ENCODE data around the gene FAM193A.
"Not testable (repeated sequence)": the region's sequence is repeated elsewhere in the genome, so short reads cannot be mapped to it uniquely, and the experiment has no call there.

Gene FAM193A

DNA sequence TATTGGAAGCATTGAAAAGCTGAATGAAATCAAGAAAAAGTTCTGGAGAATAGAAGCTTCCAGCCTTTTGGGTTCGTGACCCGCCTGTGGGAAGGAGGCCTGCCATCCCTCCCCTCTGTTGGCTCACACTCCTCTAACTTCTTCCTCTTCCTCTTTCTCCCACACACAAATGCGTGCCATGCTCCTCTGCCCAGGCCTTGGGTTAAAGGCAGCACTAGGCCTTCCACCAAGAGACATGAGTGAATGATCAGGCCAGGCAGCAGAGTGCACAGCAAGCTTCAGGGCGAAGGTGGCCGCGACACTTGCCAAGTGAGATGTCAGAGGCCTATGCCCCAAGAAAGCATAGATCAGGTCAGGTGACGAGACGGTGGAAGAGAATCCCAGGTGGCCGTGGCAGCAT is 38.4 kb downstream of the FAM193A start:
- no peak for DNase-seq

DNA sequence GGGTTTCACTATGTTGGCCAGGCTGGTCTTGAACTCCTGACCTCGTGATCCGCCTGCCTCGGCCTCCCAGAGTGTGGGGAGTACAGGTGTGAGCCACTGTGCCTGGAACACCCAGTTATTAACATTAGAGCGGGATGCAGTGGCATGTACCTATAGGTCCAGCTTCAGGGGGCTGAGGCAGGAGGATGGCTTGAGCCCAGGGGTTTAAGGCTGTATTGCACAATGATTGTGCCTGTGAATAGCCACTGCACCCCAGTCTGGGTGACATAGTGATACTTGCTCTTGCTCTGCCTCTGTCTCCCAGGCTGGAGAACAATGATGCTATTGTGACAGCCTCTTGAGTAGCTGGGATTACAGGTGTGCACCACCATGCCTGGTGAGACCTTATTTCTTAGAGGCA is 39.8 kb downstream of the FAM193A start:
- no peak for DNase-seq

DNA sequence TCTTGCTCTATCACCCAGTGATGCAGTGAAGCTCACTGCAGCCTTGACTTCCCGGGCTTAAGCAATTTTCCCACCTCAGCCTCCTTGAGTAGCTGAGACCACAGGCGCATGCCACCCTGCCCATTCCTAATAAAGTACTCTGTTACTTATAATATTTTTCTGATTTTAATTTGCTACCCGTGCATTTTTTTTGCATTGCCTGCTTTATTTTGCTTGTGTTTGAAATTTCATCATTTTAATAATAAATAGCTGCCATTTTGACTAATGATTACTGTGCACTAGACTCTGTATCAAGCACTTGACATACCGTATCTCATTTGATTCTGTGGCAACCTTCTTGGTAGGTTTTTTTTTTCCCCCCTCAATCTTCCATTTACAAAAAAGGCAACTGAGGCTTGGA is 41.7 kb downstream of the FAM193A start:
- DNase-seq, result no peak

DNA sequence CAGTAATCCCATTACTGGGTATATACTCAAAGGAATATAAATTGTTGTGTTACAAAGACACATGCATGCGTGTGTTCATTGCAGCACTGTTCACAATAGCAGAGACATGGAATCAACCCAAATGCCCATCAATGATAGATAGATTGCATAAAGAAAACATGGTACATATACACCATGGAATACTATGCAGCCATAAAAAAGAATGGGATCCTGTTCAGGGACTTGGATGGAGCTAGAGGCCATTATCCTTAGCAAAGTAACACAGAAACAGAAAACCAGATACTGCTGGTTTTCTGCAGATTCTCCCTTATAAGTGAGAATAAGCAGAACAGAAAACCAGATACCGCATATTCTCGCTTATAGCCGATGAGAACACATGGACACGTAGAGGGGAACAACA is 43.5 kb downstream of the FAM193A start:
- DNase-seq, result no peak

DNA sequence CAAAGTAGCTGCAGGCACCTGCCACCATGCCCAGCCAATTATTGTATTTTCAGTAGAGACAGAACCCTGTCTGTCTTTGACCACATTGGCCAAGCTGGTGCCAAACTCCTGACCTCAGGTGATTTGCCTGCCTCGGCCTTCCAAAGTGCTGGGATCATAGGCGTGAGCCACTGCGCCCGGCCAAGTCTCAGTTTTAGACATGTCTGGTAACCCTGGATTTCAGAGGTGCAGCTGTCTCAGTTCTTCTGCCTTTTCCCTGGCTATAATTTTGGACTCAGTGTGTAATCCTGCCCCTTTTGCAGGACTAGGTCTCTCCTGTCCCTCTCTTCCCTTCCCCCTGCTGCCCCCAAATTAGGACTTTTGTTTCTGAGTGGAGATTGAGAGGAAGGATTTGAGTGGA is 46.6 kb downstream of the FAM193A start:
- DNase-seq, result no peak

DNA sequence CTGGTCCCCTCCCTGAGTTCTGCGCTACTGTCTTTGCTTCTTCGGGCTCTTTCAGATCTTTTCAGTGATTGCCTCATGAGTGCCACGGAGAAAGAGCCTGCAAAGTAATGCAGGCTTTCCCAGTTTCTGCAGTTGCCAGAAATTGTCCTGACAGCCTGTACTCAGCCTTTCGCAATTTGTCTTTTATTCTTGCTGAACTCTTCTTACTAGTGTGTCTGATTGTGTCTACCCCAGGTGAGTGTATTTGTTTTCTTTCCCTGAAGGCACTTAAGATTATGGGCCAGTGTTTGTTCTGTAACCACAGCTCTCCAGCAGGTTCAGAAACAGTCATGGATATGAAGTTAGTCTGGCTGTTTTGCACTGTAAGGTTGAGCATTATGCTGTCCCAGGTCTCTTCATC is 47.1 kb downstream of the FAM193A start:
- DNase-seq, result no peak

DNA sequence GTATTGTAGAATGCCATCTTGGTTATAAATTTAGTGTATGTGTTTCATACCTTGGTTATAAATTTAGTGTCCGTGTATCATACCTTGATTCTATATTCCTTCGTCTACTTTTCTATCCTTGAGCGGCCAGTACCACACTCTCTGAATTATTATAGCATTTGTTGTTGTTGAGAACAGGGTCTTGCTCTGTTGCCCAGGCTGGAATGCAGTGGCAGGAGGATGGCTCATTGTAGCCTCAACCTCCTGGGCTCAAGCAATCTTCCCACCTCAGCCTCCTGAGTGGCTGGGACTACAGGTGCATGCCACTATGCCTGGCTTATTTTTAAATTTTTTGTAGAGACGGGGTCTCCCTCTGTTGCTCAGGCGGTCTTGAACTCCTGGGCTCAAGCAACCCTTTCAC is 50.1 kb downstream of the FAM193A start:
- no peak for DNase-seq

DNA sequence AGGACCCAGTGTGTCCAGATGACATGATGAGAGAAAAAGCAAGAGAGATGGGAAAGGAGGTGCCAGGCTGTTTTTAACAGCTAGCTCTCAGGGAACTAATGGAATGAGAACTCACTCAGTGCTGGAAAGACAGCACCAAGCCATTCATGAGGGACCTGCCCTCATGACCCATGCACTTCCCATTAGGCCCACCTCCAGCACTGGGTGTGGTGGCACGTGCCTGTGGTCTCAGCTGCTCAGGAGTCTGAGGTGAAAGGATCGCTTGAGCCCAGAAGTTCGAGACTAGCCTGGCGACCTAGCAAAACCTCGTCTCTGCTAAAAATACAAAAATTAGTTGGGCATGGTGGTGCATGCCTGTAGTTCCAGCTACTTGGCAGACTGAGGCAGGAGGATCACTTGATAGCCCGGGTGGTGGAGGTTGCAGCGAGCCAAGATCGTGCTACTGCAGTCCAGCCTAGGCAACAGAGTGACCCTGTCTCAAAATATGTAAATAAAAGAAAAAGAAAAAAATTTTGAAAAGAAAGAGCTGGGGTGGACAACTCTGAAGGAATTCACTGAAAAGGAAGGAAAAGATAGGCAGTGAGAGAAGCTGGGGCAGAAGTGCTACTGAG is 50.9 kb downstream of the FAM193A start:
- no peak for DNase-seq

DNA sequence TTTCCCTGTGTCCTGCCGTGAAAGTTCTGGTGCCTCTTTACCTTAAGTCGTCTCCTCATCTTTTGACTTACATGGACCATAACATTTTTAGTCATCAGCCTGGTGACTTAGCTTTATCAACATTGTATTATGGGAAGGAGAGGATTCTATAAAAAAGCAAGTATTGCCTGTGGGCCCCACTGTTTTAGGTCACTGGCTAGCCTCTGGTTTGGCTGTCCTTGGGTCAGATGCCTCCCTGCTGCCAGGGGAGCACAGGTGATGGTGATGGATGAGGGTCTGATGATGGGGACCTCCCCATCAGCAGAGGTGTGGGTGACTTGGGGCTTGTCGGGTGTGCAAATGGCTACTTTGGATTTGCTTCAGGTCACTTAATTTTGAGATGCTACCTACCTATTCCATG is 51.8 kb downstream of the FAM193A start:
- DNase-seq, result no peak

DNA sequence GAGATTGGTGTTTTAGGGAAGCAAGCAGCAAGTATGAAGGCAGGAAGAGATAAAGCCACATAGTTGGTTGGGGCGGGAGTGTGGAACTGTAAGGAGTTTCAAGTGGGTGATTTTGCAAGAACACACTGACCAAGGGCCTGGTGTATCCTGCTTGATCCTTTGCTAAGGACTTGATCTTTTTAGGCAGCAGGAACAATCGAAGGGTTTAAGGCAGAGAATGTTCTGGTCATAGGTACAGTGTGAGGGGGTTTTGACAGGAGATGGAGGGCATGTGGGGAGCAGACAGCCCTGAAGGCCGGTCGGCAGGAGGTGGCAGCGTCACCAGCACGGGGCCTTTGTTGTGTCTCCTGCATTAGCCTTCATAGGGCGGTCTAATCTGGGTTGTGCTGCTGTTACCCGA is 54.7 kb downstream of the FAM193A start:
- no peak for DNase-seq

DNA sequence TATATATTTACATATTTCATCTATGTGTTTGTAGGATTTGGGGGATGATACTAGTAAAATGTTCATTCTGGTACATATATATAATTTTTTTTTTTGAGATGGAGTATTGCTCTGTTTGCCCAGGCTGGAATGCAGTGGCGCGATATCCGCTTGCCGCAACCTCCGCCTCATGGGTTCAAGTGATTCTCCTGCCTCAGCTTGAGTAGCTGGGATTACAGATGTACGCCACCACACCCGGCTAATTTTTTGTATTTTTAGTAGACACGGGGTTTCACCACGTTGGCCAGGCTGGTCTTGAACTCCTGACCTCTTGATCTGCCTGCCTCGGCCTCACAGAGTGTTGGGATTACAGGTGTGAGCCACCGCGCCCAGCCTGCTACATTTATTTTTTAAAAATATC is 55.6 kb downstream of the FAM193A start:
- not testable (repeated sequence) for DNase-seq

DNA sequence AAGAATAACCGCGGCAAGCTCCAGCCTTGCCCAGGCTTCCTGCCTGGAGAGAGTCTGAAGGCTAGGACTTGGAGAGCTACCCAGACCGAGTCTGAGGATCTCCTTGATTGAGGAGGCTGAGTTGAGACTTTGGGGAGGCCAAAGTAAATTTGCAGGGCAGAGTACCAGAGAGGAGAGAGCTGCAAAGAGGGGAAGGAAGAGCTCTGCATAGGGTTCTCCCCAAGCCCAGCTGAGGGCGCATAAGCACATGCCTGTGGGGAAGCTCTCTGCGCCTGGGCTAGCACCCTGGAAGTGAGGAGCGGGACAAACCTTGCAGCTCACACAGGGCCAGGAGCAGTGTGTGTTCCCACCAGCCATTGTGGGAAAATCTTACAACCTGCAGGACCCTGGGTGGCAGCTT is 56.1 kb downstream of the FAM193A start:
- no peak for DNase-seq

DNA sequence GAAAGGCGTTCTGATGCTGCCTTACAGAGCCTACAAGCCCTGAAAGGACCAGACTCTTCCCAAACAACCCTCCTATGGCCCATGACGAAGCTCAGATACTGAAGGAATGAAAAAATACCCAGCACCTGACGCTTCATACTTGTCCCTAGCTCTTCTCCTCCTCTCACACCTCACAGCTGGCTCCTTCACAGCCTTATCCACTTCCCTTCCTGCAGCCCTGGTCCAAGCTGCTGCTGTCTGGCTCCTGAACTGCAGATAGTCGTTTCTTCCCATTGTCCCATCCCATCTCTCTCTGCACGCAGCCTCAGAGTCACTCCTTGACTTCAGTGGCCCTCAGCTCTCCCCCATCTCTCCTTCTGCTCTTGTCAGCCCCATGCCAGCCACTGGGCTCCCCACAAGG is 56.6 kb downstream of the FAM193A start:
- DNase-seq, result no peak

DNA sequence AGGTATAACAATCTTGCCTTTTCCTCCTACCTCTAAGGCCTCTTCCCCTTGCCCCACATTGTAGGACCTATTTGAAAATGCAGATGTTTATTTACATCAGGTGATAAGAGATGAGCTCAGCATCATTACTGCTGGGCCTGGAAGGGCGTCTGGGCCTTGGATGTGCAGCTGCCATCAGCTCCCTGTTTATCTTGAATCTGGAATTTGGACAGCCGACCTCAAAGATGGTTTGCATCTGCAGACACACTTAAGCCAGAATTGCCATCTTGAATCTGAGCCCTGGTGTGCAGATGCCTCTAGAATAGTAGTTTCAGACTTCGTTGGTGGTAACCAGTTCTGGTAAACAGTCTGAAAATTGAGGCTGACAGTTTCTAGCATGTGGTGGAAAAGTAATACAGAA is 59.0 kb downstream of the FAM193A start:
- DNase-seq, result no peak

DNA sequence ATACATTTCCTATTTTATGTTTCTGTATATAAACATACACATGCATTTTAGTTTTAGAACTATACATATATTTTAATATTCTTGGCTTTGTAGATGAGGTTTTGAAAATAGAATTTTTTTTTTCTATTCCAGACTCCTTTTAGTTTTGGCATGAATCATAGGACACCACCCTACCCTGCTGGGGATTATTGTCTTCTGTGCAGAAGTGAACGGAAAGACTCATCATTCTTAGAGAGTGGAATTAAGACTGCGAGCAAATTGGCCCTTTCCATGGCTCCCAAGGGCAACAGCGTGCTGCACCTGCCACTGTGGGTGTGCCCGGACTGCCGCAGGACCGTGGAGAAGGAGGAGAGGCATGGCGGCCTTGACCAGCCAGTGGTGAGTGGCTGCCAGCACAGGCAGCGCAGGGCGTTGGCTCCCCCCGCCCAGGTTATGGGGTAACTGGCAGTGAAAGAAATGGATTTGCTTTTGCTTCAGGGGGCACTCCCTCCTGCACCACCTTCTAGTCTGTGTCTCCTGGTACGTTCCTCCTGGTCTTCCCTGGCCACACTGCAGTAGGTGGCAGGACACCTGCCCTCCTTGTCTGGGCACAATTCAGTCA is 59.6 kb downstream of the FAM193A start:
- DNase-seq, result no peak

DNA sequence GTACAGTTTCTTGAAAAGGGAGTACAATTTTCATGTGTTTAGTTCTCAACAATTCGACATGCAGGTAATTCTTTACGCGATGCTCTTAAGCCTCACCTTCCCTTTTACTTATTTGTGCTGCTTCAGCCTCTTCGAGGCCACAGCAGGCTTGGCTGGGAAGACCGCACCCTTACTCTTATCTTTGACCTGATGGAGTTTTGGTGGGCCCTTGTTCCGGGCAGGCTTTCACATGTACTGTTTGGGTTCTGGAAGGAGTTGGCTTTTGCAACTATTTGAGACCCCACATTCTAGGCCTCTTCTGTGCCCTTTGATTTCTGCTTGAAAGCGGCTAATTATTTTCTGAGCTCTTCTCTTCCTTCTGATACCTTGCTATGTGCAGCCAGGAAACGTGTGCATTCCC is 60.2 kb downstream of the FAM193A start:
- no peak for DNase-seq

DNA sequence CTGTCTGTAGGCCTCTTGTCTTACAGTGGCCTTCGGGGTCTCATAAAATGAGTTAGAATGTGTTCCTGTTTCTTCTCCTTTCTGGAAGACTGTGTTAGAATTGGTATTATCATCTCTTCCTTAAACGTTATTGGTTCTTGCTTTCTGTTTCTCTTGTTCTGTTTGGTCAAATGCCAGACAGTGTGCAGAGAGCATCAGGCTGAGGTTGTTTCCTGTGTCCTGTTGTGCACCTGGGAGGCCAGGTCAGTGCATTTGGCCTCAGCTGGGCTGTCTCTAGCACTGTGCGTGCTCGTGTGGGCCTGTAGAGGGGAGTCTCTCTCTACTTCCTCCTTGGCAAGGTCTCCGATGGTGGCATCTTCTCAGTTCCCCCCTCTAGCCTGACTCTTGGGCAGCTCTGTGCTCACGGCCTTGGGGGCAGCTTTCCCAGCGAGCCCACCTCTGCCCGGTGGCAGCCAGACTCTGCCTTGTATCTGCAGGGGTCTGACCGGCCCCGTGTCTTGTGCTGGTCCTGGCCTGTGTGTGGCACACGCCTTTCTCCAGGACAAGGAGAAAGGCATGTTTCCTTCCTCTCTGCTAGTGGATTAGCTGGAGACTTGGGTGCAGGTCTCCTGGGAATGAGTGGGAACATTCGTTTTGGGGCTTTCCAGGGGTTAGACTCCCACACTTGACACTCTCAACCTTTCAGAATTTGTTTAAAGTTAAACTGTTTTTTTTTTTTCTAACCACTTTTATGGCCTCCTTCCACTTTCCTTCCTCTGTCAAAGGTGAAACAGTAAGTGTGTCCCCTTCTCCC is 62.3 kb downstream of the FAM193A start:
- DNase-seq, result no peak

DNA sequence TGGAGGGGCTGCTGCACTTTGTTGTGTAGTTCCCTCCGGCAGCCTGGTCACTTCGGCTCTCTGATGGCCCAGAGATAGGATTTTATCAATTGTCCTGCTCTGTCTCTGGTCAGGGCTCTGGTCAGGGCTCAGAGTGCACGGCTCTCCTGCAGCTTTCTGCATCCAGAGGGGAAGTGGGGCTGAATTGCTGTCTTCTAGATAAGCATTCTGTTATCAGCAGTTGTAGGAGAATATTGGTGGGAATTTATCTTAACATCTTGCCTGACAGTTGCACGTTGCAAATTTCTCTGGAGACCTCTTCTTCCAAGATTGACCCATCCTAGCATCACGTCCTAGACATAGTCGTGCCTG is 62.8 kb downstream of the FAM193A start:
- DNase-seq, result no peak

DNA sequence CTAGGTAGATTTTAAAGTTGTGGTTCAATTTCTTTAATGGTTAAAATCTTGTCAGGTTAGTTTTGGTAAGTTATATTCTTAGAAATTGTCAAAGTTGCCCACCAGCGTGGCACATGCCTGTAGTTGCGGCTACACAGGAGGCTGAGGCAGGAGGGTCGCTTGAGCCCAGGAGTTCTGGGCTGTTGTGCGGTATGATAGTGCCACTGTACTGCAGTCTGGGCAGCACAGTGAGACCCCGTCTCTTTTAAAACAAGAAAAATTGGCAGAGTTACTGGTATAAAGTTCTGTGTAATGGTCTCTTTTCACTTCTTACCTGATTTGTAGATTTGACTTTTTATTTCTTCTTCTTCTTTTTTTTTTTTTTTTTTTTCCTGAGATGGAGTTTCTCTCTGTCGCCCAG is 64.4 kb downstream of the FAM193A start:
- DNase-seq, result no peak

DNA sequence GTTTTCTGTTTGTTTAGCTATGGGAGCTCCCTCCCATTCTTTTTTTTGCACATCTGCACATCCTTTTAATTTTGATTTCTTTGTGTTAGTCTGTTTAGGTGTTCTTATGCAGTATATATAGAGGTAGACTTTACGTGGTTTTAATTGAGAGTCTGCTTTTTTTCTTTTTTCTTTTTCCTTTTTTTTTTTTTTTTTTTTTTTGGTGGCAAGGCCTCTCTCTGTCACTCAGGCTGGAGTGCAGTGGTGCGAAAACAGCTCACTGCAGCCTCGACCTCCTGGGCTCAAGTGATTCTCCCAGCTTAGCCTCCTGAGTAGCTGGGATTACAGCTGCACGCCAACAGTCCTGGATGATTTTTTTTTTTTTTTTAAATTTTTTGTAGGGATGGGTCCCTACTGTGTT is 68.2 kb downstream of the FAM193A start:
- DNase-seq, result no peak

DNA sequence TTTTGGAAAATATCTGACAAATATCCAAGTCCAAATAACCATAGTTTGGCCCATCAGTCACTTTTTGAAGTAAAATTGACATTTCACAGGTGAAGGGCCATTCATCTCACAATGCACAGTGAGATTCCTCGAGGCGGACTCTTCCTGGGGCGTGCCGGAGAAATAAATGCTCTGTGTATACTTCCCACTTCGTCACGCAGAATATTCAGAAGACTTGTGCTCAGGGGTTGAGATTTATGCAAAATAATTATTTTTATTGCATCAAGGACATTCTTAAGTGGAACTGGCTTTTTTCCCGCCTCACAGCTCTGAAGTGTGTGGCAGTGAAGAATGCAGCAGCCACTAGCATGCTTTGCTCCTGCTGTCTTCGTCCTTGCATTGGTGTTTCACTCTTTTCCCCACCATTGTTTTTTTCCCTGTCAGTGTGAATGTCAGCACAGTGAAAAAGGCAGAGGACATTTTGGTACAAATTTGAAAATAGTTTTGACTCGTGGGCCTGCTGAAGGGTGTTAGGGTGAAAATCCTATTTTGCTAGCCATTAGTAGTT is 70.6 kb downstream of the FAM193A start:
- no peak for DNase-seq

DNA sequence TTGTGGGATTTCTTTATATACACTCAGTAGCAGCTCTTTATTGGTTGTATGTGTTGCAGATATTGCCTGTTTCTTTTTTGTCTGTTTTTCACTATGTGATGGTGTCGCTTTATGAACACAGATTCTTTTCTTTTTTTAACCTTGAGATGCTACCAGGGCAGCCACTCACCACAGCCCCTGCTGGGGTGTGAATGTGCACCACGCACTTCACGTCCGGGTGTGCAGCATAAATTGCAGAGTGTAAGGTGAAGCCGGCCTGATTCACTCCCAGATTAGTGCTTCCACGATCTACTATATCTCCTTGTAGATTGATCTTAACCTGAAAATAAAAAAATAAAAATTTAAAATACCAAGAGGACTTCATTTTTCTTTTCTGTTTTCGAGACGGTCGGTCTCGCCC is 71.4 kb downstream of the FAM193A start:
- no peak for DNase-seq

DNA sequence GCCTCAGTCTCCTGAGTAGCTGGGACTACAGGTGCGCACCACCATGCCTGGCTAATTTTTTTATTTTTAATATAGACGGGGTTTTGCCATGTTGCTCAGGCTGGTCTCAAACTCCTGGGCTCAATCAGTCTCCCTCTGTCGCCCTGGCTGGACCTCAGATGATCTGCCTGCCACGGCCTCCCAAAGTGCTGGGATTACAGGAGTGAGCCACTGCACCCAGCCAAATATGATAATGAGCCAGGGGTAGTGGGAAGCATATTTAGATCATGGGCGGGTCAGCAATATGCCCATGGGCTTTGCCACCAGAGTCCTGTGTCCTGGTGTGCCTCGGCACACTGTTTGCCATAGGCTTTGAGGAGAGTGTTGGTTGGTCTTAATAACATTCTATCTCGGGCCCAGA is 71.8 kb downstream of the FAM193A start:
- DNase-seq, result no peak

DNA sequence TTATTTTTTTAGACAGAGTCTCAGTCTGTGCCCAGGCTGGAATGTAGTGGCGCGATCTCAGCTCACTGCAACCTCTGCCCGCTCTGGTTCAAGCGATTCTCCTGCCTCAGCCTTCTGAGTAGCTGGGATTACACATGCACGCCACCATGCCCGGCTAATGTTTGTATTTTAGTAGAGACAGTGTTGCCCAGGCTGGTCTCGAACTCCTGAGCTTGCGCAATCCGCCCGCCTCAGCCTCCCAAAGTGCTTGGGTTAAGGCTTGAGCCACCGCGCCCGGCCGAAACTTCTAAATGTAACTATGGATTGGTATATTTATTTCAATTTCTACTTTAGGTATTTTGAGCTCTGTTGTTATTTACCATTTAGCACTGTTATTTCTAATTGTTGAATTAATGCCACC is 79.4 kb downstream of the FAM193A start:
- DNase-seq, result no peak
